Coronary artery (tissue), 2 donors: ENCODE data around the gene PRICKLE1.

ENCODE experiments used
- DNase-seq: peaks from one replicate; pipeline ENCODE4 v3.0.0-alpha.2; 2017; ENCODE audit warnings: low spot score
- H3K27ac ChIP-seq, 2 donors: fragments of 200-600 bp; sonication (generic); one replicate each; pipeline ENCODE4 v1.5.1; 2016 to 2019
- H3K4me3 ChIP-seq: fragments of 200-600 bp; sonication (generic); 2 replicates; pipeline ENCODE4 v1.5.1; 2016; ENCODE audit warnings: mild to moderate bottlenecking, moderate library complexity
- TF ChIP-seq, protein P1 (sequence below): fragments of 200-600 bp; sonication (generic); IDR thresholded peaks from one replicate; pipeline ENCODE4 v1.5.1; 2019; ENCODE audit warnings: antibody characterized with exemption

The PRICKLE1 gene

DNA sequence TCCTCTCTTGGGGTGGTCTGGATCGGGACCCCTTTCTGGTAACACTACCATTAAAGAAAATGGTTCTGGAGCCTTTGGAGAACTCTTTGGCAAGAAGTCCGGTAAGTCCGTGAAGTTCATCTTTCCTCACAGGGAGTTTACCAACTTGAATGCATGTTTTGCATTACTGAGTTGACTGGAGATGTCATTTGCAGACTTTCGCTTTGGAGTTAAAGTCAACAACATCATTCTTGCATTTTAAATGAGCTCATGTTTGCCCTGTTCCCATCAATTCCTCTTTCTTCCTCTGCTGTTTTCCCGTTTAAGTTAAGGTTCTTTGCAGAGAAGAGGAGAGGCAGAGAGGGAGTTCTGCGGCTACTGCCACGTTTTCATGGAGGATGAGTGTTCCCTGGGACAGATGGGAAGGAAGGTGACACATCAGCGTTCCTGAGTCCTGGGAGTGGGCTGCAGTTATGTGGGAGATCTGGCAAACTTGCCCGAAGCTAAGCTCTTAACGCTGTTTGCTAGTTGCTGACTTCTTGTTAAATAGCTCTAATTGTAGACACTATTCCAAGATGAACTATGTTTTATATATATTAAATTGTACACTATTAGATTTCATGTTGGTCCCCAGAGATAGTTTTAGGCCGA lies 18.8 kb upstream of the PRICKLE1 start:
- H3K27ac ChIP-seq = no peak overlapping the region
- no peak overlapping the region for H3K4me3 ChIP-seq
- DNase-seq = no peak
- TF ChIP-seq, protein P1, sequence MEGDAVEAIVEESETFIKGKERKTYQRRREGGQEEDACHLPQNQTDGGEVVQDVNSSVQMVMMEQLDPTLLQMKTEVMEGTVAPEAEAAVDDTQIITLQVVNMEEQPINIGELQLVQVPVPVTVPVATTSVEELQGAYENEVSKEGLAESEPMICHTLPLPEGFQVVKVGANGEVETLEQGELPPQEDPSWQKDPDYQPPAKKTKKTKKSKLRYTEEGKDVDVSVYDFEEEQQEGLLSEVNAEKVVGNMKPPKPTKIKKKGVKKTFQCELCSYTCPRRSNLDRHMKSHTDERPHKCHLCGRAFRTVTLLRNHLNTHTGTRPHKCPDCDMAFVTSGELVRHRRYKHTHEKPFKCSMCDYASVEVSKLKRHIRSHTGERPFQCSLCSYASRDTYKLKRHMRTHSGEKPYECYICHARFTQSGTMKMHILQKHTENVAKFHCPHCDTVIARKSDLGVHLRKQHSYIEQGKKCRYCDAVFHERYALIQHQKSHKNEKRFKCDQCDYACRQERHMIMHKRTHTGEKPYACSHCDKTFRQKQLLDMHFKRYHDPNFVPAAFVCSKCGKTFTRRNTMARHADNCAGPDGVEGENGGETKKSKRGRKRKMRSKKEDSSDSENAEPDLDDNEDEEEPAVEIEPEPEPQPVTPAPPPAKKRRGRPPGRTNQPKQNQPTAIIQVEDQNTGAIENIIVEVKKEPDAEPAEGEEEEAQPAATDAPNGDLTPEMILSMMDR = no peak

GRCh38 chr12:42607584-42608058 lies 18.1 kb upstream of the PRICKLE1 start:
- TF ChIP-seq, protein P1 = no peak
- Histone ChIP-seq H3K27ac (no peak overlapping the region), H3K4me3 (no peak overlapping the region)
- no peak for DNase-seq

- no peak overlapping the region for H3K4me3 ChIP-seq
- H3K27ac ChIP-seq = no peak overlapping the region
- TF ChIP-seq, protein P1 = no peak
- no peak for DNase-seq
These were observed 16.9 kb upstream of the PRICKLE1 start for GRCh38 chr12:42606471-42606870.

DNA sequence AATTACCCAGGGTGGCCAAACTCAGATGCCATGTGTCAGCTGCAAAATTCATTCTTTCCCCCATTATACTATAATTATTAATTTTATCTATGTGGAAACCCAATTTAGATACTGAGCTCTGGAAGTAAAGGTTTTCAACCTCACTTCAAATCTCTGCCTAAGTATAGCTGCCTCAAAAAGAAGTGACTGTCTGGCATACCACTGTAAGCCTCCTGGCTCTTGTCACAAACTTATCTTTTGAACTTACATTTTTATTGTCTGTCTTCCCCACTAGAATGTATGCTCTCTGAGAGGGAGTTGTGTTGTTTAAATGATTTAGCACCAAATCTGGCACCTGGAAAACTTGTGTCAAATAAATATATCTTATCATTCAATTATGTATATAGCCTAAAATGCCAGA lies 16.1 kb upstream of the PRICKLE1 start:
- TF ChIP-seq, protein P1 = no peak
- H3K27ac ChIP-seq = no peak overlapping the region
- no peak overlapping the region for H3K4me3 ChIP-seq
- no peak for DNase-seq

DNA sequence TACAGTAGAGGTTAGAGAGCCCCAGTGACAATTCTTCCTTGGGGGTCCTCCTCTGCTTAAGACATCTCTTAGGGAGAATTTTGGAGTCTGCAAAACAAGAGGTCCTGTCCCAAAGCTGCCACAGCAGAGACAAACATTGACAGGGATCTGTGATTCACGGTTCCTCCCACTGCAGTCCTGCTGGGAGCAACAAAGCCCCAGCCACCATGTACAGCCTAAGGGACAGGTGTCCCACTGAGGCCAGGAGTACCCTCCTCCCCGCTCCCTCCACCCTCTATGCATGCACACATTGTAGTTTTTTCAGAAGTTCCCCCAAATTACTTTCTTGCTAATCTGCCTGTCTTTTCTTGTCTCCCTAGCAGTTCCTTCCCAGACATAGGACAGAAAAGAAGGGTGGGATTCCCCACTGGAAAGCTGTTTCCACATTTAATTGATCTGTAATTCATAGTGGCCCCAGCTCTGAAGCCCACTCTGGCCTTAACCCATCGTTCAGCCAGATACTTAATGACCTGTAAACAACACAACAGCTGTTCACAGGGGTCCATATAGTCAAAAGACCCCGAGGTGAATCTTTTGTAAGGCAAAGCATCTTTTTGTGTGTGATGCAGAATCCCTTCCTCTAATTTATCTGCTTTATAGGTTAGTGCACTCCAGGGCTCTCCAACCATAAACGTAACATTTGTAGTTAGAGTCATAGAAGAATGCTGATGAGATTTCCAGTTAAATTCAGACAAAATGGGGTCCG lies 13.9 kb upstream of the PRICKLE1 start:
- Histone ChIP-seq H3K27ac (no peak overlapping the region), H3K4me3 (no peak overlapping the region)
- TF ChIP-seq, protein P1 = no peak
- DNase-seq = no peak

DNA sequence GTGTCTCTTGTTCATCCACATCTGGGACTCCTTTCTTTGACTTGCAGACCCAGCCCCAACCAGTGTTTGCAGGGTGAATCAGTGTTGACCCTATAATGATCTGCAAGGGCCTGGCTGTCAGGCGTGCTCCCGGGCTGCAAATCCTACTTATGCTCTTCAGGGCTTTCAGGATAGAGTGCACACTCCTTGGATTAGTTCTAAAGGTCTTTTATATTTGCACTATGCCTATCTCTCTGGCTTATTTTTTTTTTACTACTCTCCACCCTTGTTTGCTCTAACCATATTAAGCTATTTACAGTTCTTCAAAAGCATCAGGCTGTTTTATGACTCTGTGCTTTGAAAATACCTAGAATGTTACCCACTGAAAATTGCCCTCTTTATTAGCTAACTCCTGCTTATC lies 4.3 kb upstream of the PRICKLE1 start:
- TF ChIP-seq, protein P1 = no peak
- DNase-seq = no peak
- Histone ChIP-seq H3K27ac (no peak overlapping the region), H3K4me3 (no peak overlapping the region)
